SK-N-SH treated with all-trans-retinoic acid at 6 μM for 48 hours (cell line): ENCODE measurements around the gene YBX1.

Source experiments
- CREB5 ChIP-seq: fragments of 250-450 bp; sonication (Bioruptor Pico); IDR thresholded peaks from 2 replicates; pipeline ENCODE4 v1.5.1; 2020; ENCODE audit warnings: low read depth, mild to moderate bottlenecking, moderate library complexity
- PATZ1 ChIP-seq: fragments of 250-450 bp; sonication (Bioruptor Pico); IDR thresholded peaks from 2 replicates; pipeline ENCODE4 v1.8.0; 2020; ENCODE audit warnings: mild to moderate bottlenecking, moderate library complexity, borderline replicate concordance

- TF ChIP-seq CREB5 (CRISPR knock-in tag) (no peak), PATZ1 (no peak)
These were observed 50.0 kb downstream of the YBX1 start for GRCh38 chr1:42732126-42732680.
